OCI-LY3 (cell line): Measurements from ENCODE around the gene RSBN1L.

ENCODE experiments used
- EZH2phosphoT487 ChIP-seq: fragments of 200-600 bp; shearing (Covaris generic); IDR thresholded peaks from 2 replicates; pipeline ENCODE4 v1.6.1; 2018; ENCODE audit warnings: antibody characterized with exemption, mixed run types, low read depth
- TF ChIP-seq, protein P1 (sequence below): fragments of 200-600, 300-600 bp; sonication (generic); IDR thresholded peaks from 2 replicates; pipeline ENCODE4 v1.5.1; 2014; ENCODE audit warnings: antibody characterized with exemption, low read length, low read depth

DNA sequence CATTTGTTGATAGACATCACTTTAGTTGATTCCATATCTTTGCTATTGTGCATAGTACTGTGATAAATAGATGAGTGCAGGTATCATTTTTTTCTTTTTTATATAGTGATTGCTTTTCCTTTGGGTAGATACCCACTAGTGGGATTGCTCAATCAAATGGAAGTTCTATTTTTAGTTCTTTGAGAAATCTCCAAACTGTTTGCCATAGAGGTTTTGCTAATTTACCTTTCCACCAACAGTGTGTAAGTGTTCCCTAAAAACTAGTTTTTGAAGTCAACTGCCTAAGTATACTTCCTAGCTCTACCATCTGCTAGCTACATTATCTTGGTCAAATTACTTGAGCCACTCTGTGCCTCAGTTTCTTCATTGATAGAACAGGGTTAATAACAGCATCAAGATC is 31.5 kb upstream of the RSBN1L start:
- no peak for TF ChIP-seq EZH2phosphoT487
- TF ChIP-seq, protein P1, sequence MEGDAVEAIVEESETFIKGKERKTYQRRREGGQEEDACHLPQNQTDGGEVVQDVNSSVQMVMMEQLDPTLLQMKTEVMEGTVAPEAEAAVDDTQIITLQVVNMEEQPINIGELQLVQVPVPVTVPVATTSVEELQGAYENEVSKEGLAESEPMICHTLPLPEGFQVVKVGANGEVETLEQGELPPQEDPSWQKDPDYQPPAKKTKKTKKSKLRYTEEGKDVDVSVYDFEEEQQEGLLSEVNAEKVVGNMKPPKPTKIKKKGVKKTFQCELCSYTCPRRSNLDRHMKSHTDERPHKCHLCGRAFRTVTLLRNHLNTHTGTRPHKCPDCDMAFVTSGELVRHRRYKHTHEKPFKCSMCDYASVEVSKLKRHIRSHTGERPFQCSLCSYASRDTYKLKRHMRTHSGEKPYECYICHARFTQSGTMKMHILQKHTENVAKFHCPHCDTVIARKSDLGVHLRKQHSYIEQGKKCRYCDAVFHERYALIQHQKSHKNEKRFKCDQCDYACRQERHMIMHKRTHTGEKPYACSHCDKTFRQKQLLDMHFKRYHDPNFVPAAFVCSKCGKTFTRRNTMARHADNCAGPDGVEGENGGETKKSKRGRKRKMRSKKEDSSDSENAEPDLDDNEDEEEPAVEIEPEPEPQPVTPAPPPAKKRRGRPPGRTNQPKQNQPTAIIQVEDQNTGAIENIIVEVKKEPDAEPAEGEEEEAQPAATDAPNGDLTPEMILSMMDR, result no peak
